Choroid plexus epithelial cell (primary cell): ENCODE data around the gene ACER1.

Experiments used
- DNase-seq: peaks from one replicate; pipeline ENCODE4 v3.0.0-alpha.2; 2010; ENCODE audit warnings: low read depth
- H3K4me3 ChIP-seq: 2 replicates; pipeline ENCODE4 v1.5.1; 2011; ENCODE audit warnings: low read depth, mild to moderate bottlenecking, control low read depth, low read length, moderate library complexity
- TF ChIP-seq, protein P1 (sequence below): conservative IDR thresholded peaks from 2 replicates; pipeline ENCODE4 v1.5.1; 2011; ENCODE audit warnings: low read depth, mild to moderate bottlenecking, control low read depth, inconsistent platforms, low read length, moderate library complexity

ACER1 gene

DNA sequence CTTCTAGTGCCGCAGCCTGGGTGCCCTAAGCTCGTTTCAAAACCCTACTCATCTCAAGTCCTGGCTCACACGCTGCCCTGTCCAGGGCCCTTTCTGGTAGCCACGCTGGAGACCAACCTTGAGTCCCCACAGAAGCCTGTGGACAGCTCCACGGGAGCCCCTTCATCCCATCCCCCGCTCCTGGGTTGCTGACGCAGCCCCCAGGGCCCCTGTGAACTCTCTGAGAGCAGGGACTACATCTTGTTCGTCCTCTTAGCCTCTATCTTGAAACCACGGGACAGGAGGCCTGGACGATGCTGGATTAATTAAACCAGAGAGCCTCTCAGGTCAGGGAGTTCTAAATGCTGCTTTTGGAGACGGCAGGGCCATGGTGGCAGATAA, 61.0 kb downstream of the ACER1 start:
- H3K4me3 ChIP-seq = peak overlapping the region; percentile 45
- TF ChIP-seq, protein P1, sequence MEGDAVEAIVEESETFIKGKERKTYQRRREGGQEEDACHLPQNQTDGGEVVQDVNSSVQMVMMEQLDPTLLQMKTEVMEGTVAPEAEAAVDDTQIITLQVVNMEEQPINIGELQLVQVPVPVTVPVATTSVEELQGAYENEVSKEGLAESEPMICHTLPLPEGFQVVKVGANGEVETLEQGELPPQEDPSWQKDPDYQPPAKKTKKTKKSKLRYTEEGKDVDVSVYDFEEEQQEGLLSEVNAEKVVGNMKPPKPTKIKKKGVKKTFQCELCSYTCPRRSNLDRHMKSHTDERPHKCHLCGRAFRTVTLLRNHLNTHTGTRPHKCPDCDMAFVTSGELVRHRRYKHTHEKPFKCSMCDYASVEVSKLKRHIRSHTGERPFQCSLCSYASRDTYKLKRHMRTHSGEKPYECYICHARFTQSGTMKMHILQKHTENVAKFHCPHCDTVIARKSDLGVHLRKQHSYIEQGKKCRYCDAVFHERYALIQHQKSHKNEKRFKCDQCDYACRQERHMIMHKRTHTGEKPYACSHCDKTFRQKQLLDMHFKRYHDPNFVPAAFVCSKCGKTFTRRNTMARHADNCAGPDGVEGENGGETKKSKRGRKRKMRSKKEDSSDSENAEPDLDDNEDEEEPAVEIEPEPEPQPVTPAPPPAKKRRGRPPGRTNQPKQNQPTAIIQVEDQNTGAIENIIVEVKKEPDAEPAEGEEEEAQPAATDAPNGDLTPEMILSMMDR = no peak
- DNase-seq = no peak

DNA sequence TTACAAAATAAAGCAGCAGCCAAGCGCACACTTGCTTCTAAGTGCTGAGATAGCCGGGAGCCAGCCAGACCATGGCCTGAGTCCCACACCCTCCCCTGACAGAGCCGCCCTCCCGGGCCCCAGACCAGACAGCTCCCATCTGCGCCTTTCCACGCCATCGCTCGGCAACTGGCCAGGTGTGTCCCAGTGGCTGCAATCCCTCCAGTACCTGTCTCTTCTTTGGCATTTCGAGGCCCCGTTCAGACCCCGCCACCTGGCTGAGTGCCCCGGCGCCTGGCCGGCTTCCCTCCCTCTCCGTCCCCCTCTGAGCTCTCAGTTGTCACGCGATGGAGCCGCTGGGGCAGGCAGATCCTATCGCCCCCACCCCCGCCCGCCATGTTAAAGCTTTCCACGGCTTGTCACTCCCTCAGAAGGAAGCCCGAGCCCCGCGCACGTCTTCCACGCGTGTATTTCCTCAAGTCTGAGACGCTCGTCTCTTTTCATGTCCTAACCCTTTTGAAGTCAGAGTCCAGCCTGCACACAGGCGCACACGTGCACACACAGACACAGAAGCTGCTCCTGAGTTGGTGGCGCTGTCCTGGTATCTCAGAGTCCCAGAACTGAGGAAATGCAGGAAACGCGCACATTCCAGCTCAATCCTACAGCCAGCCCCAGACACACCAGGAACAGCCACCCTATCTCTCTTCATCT, 61.5 kb downstream of the ACER1 start:
- peak; percentile 56 for DNase-seq
- peak overlapping the region; percentile 45 for H3K4me3 ChIP-seq
- TF ChIP-seq, protein P1 = peak; percentile 15

DNA sequence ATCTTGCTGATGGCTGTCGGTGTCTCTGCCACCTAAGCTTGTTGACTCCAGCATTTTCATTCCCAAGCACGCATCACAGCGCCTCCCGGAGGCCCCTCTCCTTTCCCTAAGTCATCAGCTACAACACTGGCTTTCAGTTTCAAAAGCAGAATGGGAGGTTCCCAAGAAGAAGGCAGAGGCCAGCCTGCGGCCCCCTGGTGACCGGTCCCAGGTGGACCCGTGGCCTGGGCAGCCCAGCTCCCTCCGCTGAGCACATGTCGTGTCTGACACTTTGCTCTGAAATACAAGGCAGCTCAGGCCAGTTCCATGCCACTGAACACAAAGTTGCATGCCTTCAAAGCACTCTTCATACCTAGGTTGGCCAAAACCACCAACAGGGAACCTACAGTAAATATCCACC, 62.2 kb downstream of the ACER1 start:
- TF ChIP-seq, protein P1 = peak; percentile 49
- H3K4me3 ChIP-seq = no peak overlapping the region
- peak; percentile 39 for DNase-seq

DNA sequence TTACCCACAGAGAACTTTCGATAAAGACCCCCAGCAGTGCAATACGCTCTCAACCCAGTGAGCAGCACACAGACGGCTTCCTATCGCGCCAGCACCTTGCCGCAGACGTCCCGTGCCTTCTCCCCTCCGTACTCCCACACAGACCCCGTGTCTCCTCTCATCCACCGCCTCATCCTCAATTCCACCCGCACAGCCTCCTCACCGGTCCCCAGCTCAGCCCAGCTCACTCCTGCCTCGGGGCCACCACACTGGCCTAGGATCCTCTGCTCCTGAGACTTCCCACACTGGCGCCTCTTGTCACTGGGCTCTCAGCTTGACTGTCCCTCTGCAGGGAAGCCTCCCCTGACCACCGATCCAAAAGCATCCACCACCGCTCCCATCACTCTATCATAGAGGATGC, 62.6 kb downstream of the ACER1 start:
- TF ChIP-seq, protein P1 = no peak
- DNase-seq = no peak
- no peak overlapping the region for H3K4me3 ChIP-seq

DNA sequence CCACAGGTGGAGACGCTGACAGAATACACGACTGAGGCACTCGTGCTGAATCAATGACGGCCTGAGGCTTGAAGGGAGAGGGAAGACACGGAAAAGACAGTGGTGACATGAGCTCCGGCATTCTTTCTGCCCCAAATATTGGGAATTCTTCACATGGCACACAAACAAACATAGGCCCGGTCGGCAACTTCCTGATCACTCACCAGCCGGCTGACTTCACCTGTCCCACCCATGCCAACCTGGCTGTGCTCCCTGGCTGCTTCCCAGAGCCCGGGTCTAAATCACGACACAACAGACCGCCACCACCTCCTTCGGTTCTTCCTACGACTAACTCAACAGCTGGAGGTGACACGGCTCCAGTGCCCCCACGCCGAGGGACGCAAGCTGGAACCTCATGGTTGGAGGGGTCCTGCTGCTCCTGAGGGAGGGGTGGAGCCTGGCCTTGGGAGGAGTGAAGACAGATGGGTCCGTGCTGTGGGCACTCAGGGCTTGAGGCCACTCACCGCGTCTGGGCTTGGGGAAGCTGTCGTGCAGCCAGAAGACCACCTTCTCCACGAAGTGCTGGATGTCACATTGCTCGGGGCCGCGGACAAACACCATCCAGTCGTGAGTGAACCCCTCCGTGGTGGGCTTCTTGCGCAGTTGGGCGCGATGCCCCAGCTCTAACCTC, 63.2 kb downstream of the ACER1 start:
- no peak for DNase-seq
- H3K4me3 ChIP-seq = no peak overlapping the region
- TF ChIP-seq, protein P1 = no peak

DNA sequence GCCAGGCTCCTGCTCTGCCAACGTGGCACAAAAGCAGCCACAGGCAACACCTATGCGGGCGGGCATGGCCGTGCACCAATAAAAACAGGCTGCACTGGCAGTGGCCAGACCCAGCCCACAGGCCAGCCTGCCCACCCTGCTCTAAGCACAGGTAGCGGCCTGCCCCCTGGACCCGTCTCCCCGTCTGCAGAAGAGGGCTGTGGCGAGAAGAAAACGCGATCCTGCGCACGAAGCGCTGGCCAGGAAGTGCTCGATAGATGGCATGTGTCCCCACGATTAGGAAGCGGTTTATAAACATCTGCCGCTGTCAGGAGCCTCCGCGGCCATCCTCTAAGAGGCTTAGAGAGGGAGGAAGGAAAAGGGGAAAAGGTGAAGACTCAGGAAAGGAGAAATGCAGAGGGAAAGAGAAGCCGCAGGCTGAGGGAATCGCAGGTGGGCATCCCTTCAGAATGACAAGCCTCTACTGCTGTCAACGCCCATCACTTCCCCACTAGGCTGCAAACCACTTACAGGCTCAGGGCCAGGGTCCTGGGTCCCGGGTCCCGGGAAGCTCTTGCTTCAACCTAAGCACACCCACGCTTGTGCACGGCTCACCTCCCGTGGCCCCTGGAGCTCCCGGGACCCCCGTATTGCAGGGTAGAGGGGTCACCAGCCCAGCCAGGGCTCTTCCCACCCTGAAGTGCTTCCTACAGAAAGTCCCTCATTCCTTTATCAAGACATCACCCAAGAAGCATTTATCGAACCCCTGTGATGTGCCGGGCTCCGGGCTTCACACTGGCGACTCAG, 64.1 kb downstream of the ACER1 start:
- no peak overlapping the region for H3K4me3 ChIP-seq
- TF ChIP-seq, protein P1 = no peak
- no peak for DNase-seq
